ENCODE results near the gene IGFN1.

IGFN1 gene

GRCh38 chr1:201213106-201213770, 22.6 kb downstream of the IGFN1 start:
- Histone ChIP-seq H3K27me3 (ENCODE audit: insufficient read depth, low read depth, severe bottlenecking) (no peaks in the 10 kb centered on the region), H3K36me3 (0 out of 2 replicates have a peak, but pooled peaks cover 2% of the 10 kb centered on the region), H3K4me3 (ENCODE audit: low read depth, low read length) (no peak overlapping the region), H3K9me3 (ENCODE audit: severe bottlenecking) (no peaks in the 10 kb centered on the region), H3K27ac (no peak overlapping the region)
- no peak for TF ChIP-seq CTCF (IDR thresholded peaks at IDR 0.05; ENCODE audit: low read depth, low read length)
- peak; percentile 11 for DNase-seq

- no peak for TF ChIP-seq CTCF (IDR thresholded peaks at IDR 0.05; ENCODE audit: low read depth, low read length)
- Histone ChIP-seq H3K36me3 (0 out of 2 replicates have a peak, but pooled peaks cover 2% of the 10 kb centered on the region), H3K4me3 (ENCODE audit: low read depth, low read length) (no peak overlapping the region), H3K9me3 (ENCODE audit: severe bottlenecking) (no peaks in the 10 kb centered on the region), H3K27me3 (ENCODE audit: insufficient read depth, low read depth, severe bottlenecking) (no peaks in the 10 kb centered on the region), H3K27ac (no peak overlapping the region)
- peak; percentile 10 for DNase-seq
Observed at GRCh38 chr1:201213926-201214325, 23.3 kb downstream of the IGFN1 start.

GRCh38 chr1:201214461-201214860, 23.8 kb downstream of the IGFN1 start:
- DNase-seq: peak; percentile 70

GRCh38 chr1:201214886-201215285, 24.3 kb downstream of the IGFN1 start:
- H3K27me3 ChIP-seq (ENCODE audit: insufficient read depth, low read depth, severe bottlenecking): no peaks in the 10 kb centered on the region
- H3K36me3 ChIP-seq: 0 out of 2 replicates have a peak, but pooled peaks cover 2% of the 10 kb centered on the region
- no peak for TF ChIP-seq CTCF (IDR thresholded peaks at IDR 0.05; ENCODE audit: low read depth, low read length)
- H3K27ac ChIP-seq: no peak overlapping the region
- H3K9me3 ChIP-seq (ENCODE audit: severe bottlenecking): no peaks in the 10 kb centered on the region
- peak; percentile 12 for DNase-seq
- no peak overlapping the region for H3K4me3 ChIP-seq (ENCODE audit: low read depth, low read length)

More at GRCh38 chr1:201214461-201214860, 23.8 kb downstream of the IGFN1 start:
- Histone ChIP-seq H3K36me3 (0 out of 2 replicates have a peak, but pooled peaks cover 2% of the 10 kb centered on the region), H3K27ac (no peak overlapping the region), H3K27me3 (ENCODE audit: insufficient read depth, low read depth, severe bottlenecking) (no peaks in the 10 kb centered on the region), H3K4me3 (ENCODE audit: low read depth, low read length) (no peak overlapping the region), H3K9me3 (ENCODE audit: severe bottlenecking) (no peaks in the 10 kb centered on the region)
- peak; percentile 82 for TF ChIP-seq CTCF (IDR thresholded peaks at IDR 0.05; ENCODE audit: low read depth, low read length)

GRCh38 chr1:201215531-201216357, 25.1 kb downstream of the IGFN1 start:
- Histone ChIP-seq H3K9me3 (ENCODE audit: severe bottlenecking) (no peaks in the 10 kb centered on the region), H3K4me3 (ENCODE audit: low read depth, low read length) (no peak overlapping the region), H3K27me3 (ENCODE audit: insufficient read depth, low read depth, severe bottlenecking) (no peaks in the 10 kb centered on the region), H3K27ac (no peak overlapping the region), H3K36me3 (0 out of 2 replicates have a peak, but pooled peaks cover 2% of the 10 kb centered on the region)
- DNase-seq: peak; percentile 17
- TF ChIP-seq CTCF (IDR thresholded peaks at IDR 0.05; ENCODE audit: low read depth, low read length): no peak

All from WERI-Rb-1 (cell line).